AG09319 (cell line): Measurements from ENCODE around the gene BLM.

Source experiments
- DNase-seq: peaks from one replicate; pipeline ENCODE4 v3.0.0-alpha.2; 2010; ENCODE audit warnings: low read depth; ENCODE audit errors: extremely low read depth
- TF ChIP-seq, protein P1 (sequence below): IDR thresholded peaks from 2 replicates; pipeline ENCODE4 v1.5.1; 2011; ENCODE audit warnings: low read depth, mild to moderate bottlenecking, inconsistent platforms, low read length, moderate library complexity

BLM gene

GRCh38 chr15:90697175-90697574 is 20.0 kb upstream of the BLM start:
- no peak for DNase-seq
- TF ChIP-seq, protein P1, sequence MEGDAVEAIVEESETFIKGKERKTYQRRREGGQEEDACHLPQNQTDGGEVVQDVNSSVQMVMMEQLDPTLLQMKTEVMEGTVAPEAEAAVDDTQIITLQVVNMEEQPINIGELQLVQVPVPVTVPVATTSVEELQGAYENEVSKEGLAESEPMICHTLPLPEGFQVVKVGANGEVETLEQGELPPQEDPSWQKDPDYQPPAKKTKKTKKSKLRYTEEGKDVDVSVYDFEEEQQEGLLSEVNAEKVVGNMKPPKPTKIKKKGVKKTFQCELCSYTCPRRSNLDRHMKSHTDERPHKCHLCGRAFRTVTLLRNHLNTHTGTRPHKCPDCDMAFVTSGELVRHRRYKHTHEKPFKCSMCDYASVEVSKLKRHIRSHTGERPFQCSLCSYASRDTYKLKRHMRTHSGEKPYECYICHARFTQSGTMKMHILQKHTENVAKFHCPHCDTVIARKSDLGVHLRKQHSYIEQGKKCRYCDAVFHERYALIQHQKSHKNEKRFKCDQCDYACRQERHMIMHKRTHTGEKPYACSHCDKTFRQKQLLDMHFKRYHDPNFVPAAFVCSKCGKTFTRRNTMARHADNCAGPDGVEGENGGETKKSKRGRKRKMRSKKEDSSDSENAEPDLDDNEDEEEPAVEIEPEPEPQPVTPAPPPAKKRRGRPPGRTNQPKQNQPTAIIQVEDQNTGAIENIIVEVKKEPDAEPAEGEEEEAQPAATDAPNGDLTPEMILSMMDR, result no peak

- DNase-seq, result no peak
- TF ChIP-seq, protein P1, result no peak
Observed at GRCh38 chr15:90698629-90699028, 18.5 kb upstream of the BLM start.

DNA sequence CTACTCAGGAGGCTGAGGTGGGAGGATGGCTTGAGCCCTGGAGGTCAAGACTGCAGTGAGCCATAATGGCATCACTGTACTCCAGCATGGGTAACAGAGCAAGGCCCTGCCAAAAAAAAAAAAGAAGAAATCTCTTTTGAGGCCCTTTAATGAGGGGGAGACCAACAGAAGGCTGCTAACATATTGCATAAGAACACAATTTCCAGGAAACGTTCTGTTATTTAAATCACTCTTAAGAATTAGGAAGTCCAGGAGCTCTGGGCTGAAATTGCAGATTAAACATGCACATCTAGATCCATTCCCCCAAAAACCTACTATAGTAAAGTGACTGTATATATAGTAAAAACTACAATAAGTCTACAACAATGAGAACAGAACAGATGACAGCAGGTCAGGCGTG is 16.1 kb upstream of the BLM start:
- TF ChIP-seq, protein P1, result no peak

DNA sequence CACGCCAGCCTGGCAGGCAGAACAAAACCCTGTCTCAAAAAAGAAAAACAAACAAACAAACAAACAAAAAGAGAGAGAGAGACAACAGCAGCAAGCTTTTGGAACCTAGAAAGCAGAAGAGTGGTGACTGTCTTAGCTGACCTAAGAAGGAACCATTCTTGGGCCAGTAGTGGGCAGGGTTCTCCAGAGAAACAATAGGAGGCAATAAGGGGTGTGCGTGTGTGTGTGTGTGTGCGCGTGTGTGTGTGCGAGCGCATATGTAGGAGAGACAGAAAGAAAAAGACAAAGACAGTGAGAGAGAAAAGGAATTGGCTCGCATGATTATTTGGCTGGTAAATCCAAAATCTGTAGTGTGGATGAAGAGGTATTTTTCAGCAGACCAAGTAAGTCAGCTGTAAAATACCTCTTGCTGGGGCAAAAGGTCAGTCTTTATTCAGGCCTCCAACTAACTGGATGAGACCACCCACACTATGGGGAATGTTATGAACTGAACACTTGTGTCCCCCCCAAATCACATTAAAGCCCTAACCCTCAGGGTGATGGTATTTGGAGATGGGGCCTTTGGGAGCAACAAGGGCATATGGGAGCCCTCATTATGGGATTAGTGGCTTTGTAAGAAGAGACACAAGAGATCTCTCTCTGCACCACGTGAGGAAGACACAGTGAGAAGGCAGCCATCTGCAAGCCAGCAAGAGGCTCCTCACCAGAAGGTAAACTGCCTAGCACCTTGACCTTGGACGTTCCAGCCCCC is 15.1 kb upstream of the BLM start:
- DNase-seq, result no peak
- TF ChIP-seq, protein P1, result no peak

More for the DNA sequence above, 16.1 kb upstream of the BLM start:
- no peak for DNase-seq

DNA sequence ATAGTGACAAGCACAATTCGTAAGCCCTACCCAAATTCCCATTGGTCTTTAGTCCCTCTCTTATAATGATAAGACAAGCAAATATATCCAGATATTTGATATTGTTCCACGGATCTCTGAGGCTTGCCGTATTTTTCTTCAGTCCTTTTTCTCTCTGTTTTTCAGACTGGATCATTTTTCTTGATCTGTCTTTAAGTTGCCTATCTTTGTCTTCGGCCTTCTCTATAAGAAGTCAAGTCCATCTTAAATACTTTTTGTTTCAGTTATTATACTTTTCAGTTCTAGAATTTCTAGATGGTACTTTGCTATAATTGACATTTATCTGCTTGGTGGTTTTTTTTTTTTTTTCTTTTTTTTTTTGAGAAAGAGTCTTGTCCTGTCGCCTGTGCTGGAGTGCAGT is 13.7 kb upstream of the BLM start:
- TF ChIP-seq, protein P1, result no peak

DNA sequence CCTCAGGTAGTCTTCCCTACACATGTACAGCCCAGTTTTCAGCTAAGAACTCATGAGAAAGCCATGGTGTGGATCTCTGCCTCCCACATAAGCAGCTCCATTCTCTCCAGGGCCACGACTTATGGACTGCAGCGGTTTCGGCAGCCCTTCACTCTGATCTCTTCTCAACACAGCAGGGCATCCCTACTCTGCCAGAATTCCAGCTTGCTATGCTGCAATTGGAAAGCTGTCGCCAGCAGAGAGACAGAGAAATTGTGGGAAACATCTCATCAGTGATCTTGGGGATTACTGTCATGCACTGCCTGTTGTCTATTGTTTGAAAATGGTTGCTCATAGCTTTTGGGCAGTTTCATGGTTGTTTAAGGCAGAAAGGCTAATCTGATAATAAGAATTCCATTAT is 11.9 kb upstream of the BLM start:
- no peak for DNase-seq
- TF ChIP-seq, protein P1, result no peak

More for the DNA sequence above, 13.7 kb upstream of the BLM start:
- no peak for DNase-seq

- TF ChIP-seq, protein P1, result no peak
- DNase-seq, result no peak
Observed at GRCh38 chr15:90706394-90707327, 10.5 kb upstream of the BLM start.
